Measurements from ENCODE around the gene INVS. TPM values are rescaled to one million over a fixed set of nuclear protein-coding genes. Genes with fewer than 3 reads are reported as not detected.
"Not testable (repeated sequence)": the region's sequence is repeated elsewhere in the genome, so short reads cannot be mapped to it uniquely, and the experiment has no call there.

The INVS gene
- total RNA-seq, 1 donor = 13.9 TPM

DNA sequence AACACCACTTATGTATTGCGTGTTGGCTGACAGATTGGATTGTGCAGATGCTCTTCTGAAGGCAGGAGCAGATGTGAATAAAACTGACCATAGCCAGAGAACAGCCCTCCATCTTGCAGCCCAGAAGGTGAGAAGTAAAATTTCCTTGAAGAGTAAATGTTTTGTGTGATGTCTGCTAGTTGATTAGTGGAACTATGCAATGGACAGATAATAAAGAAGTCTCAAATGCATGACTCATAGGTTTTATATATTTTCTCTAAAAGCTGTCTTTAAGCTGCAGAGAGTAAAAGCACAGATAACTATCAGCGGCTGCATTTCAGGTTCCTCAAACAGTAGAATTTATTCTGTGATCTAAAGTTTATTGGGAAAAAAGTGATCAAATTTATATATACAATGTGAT, 27.4 kb downstream of the INVS start:
- no peaks in the 10 kb centered on the region for H3K4me1 ChIP-seq (ENCODE audit: insufficient read depth, low read length)
- no peaks in the 10 kb centered on the region for H3K27me3 ChIP-seq (ENCODE audit: insufficient read depth, low read length)
- no peak overlapping the region for H3K4me3 ChIP-seq (ENCODE audit: low read length)
- no peaks in the 10 kb centered on the region for H3K9me3 ChIP-seq (ENCODE audit: low read depth, low read length)

- Histone ChIP-seq H3K27me3 (ENCODE audit: insufficient read depth, low read length) (no peaks in the 10 kb centered on the region), H3K9me3 (ENCODE audit: low read depth, low read length) (no peaks in the 10 kb centered on the region), H3K4me3 (ENCODE audit: low read length) (no peak overlapping the region), H3K4me1 (ENCODE audit: insufficient read depth, low read length) (no peaks in the 10 kb centered on the region)
Observed at GRCh38 chr9:100129772-100130171, 30.7 kb downstream of the INVS start.

GRCh38 chr9:100131216-100131615, 32.2 kb downstream of the INVS start:
- Histone ChIP-seq H3K4me3 (ENCODE audit: low read length) (no peak overlapping the region), H3K27me3 (ENCODE audit: insufficient read depth, low read length) (no peaks in the 10 kb centered on the region), H3K4me1 (ENCODE audit: insufficient read depth, low read length) (no peaks in the 10 kb centered on the region), H3K9me3 (ENCODE audit: low read depth, low read length) (no peaks in the 10 kb centered on the region)

GRCh38 chr9:100131875-100132430, 32.9 kb downstream of the INVS start:
- no peaks in the 10 kb centered on the region for H3K9me3 ChIP-seq (ENCODE audit: low read depth, low read length)
- H3K4me1 ChIP-seq (ENCODE audit: insufficient read depth, low read length) = no peaks in the 10 kb centered on the region
- H3K4me3 ChIP-seq (ENCODE audit: low read length) = no peak overlapping the region
- H3K27me3 ChIP-seq (ENCODE audit: insufficient read depth, low read length) = no peaks in the 10 kb centered on the region

DNA sequence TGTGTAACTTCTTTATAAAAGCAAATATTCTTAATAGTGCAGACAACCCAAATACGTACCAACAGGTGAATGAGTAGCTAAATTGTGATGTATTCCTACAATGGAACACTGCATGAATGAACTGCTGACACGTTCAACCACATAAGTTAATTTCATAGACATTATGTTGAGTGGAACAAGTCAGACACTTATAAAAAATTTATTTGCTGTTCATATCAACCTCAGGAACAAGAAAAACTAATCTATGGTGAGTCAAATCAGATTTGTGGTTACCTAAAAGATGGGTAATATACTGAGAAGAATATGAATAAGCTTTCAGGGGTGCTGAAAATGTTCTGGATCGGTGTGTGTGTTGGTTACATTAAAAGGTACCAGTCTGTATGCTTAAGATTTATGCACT, 35.7 kb downstream of the INVS start:
- Histone ChIP-seq H3K4me3 (ENCODE audit: low read length) (no peak overlapping the region), H3K4me1 (ENCODE audit: insufficient read depth, low read length) (no peaks in the 10 kb centered on the region), H3K27me3 (ENCODE audit: insufficient read depth, low read length) (no peaks in the 10 kb centered on the region), H3K9me3 (ENCODE audit: low read depth, low read length) (no peaks in the 10 kb centered on the region)

DNA sequence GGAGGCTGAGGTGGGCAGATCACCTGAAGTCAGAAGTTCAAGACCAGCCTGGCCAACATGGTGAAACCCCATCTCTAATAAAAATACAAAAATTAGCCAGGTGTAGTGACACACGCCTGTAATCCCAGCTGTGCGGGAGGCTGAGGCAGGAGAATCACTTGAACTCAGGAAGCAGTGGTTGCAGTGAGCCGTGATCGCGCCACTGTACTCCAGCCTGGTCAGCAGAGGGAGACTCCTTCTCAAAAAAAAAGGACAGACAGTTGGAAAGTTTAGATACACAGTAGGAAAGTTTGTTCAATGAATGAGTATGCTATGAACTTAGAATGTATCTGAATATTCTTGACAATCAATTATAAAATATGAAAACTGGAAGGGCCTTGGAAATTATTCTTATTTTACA, 37.8 kb downstream of the INVS start:
- H3K27me3 ChIP-seq (ENCODE audit: insufficient read depth, low read length); H3K4me1 ChIP-seq (ENCODE audit: insufficient read depth, low read length); H3K9me3 ChIP-seq (ENCODE audit: low read depth, low read length); H3K4me3 ChIP-seq (ENCODE audit: low read length): not testable (repeated sequence)

DNA sequence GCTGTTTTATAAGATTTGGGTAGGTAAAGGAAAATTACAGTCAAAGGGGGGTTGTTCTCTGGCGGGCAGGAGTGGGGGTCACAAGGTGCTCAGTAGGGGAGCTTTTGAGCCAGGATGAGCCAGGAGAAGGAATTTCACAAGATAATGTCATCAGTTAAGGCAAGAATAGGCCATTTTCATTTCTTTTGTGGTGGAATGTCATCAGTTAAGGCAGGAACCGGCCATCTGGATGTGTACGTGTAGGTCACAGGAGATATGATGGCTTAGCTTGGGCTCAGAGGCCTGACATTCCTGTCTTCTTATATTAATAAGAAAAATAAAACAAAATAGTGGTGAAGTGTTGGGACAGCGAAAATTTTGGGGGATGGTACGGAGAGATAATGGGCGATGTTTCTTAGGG, 41.3 kb downstream of the INVS start:
- not testable (repeated sequence) for H3K4me3 ChIP-seq (ENCODE audit: low read length); H3K27me3 ChIP-seq (ENCODE audit: insufficient read depth, low read length); H3K9me3 ChIP-seq (ENCODE audit: low read depth, low read length); H3K4me1 ChIP-seq (ENCODE audit: insufficient read depth, low read length)

- H3K9me3 ChIP-seq (ENCODE audit: low read depth, low read length); H3K4me1 ChIP-seq (ENCODE audit: insufficient read depth, low read length); H3K27me3 ChIP-seq (ENCODE audit: insufficient read depth, low read length); H3K4me3 ChIP-seq (ENCODE audit: low read length): not testable (repeated sequence)
Observed at GRCh38 chr9:100141862-100142261, 42.8 kb downstream of the INVS start.

GRCh38 chr9:100145167-100145934, 46.3 kb downstream of the INVS start:
- not testable (repeated sequence) for H3K4me1 ChIP-seq (ENCODE audit: insufficient read depth, low read length); H3K9me3 ChIP-seq (ENCODE audit: low read depth, low read length); H3K27me3 ChIP-seq (ENCODE audit: insufficient read depth, low read length); H3K4me3 ChIP-seq (ENCODE audit: low read length)

DNA sequence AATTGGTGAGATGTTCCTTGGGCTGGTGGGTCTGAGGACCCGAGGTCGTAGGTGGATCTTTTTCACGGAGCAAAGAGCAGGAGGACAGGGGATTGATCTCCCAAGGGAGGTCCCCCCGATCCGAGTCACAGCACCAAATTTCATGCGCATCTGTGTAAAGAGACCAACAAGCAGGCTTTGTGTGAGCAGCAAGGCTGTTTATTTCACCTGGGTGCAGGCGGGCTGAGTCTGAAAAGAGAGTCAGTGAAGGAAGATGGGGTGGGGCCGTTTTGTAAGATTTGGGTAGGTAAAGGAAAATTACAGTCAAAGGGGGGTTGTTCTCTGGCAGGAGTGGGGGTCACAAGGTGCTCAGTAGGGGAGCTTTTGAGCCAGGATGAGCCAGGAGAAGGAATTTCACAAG, 46.9 kb downstream of the INVS start:
- not testable (repeated sequence) for H3K4me1 ChIP-seq (ENCODE audit: insufficient read depth, low read length); H3K4me3 ChIP-seq (ENCODE audit: low read length); H3K27me3 ChIP-seq (ENCODE audit: insufficient read depth, low read length); H3K9me3 ChIP-seq (ENCODE audit: low read depth, low read length)

GRCh38 chr9:100150214-100150613, 51.2 kb downstream of the INVS start:
- Histone ChIP-seq H3K4me1 (ENCODE audit: insufficient read depth, low read length) (no peaks in the 10 kb centered on the region), H3K4me3 (ENCODE audit: low read length) (no peak overlapping the region), H3K27me3 (ENCODE audit: insufficient read depth, low read length) (no peaks in the 10 kb centered on the region), H3K9me3 (ENCODE audit: low read depth, low read length) (no peaks in the 10 kb centered on the region)

- Histone ChIP-seq H3K4me1 (ENCODE audit: insufficient read depth, low read length) (no peaks in the 10 kb centered on the region), H3K9me3 (ENCODE audit: low read depth, low read length) (no peaks in the 10 kb centered on the region), H3K4me3 (ENCODE audit: low read length) (no peak overlapping the region), H3K27me3 (ENCODE audit: insufficient read depth, low read length) (no peaks in the 10 kb centered on the region)
Observed at GRCh38 chr9:100160021-100160420, 61.0 kb downstream of the INVS start.

- H3K27me3 ChIP-seq (ENCODE audit: insufficient read depth, low read length) = no peaks in the 10 kb centered on the region
- H3K4me3 ChIP-seq (ENCODE audit: low read length) = no peak overlapping the region
- H3K9me3 ChIP-seq (ENCODE audit: low read depth, low read length) = no peaks in the 10 kb centered on the region
- H3K4me1 ChIP-seq (ENCODE audit: insufficient read depth, low read length) = peaks cover 5% of the 10 kb centered on the region
Observed at GRCh38 chr9:100167176-100167575, 68.1 kb downstream of the INVS start.

DNA sequence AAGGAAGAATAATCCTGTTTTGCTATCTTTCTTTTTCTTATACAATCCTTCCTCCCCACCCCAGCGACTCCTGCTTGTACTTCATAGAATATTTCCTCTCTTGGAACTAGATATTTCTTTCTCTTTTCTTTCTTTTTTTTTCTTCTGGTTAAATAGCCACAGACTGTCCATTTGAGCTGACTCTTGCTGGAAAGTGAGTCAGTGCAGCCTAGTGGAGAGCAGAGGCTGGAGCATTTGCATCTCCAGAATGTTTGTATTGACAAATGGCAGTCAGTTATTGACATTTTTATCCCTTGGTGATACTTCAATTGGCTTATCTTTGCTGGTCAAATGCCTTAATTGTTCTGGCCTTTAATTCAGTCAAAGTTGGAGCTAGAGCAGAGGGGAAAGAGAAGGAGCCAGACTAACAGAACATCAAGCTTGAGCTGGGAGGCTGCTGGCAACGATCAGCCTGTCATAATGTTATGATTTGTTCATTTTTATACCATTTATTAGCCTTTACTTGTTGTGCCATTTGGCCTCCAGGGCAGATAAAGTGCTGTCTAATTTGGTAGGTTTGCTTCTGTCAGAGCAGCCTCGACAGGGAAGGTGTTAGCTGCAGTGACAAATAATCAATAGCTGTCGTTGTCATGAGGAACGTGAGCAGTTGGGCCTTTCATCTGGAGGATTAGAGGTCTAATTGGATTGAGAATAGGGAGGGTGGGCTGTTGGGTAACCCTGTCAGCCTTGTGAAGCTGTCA, 69.0 kb downstream of the INVS start:
- no peak overlapping the region for H3K4me3 ChIP-seq (ENCODE audit: low read length)

DNA sequence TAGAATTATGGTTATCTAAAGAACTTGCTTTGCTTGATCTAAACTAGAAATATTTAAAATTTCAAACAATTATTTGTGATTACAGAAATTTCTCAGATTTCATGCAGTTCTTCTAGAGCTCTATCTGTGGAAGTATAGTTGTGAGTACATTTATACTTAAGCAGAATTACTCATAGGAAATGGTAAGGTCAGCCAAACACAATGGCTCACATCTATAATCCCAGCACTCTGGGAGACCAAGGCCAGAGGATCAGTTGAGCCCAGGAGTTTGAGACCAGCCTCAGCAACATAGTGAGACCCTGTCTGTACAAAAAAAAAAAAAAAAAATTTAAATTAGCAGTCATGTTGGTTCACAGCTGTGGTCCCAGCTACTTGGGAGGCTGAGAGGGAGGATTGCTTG, 71.0 kb downstream of the INVS start:
- H3K9me3 ChIP-seq (ENCODE audit: low read depth, low read length) = peaks cover 6% of the 10 kb centered on the region
- H3K27me3 ChIP-seq (ENCODE audit: insufficient read depth, low read length) = no peaks in the 10 kb centered on the region
- H3K4me1 ChIP-seq (ENCODE audit: insufficient read depth, low read length) = peaks cover 5% of the 10 kb centered on the region
- H3K4me3 ChIP-seq (ENCODE audit: low read length) = no peak overlapping the region

More for the DNA sequence above, 69.0 kb downstream of the INVS start:
- H3K27me3 ChIP-seq (ENCODE audit: insufficient read depth, low read length) = no peaks in the 10 kb centered on the region
- H3K4me1 ChIP-seq (ENCODE audit: insufficient read depth, low read length) = peaks cover 5% of the 10 kb centered on the region
- no peaks in the 10 kb centered on the region for H3K9me3 ChIP-seq (ENCODE audit: low read depth, low read length)

DNA sequence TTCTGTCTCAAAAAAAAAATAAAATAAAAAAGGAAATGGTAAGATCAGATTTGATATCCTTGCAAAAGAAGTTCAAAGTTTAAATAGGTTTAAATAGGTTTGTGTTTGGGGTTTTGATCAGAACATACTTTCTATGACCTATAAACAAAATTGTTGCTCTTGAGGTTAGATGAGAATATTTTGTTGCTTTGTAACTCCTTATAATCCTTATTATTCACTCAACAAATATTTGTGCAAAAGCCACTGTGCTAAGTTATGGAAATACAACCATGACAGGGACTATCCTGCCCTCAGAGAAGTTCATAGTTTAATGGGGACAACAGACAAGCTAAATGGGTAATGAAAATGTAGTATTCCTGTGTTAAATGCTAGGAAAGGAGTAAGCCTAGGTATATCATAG, 71.5 kb downstream of the INVS start:
- no peaks in the 10 kb centered on the region for H3K27me3 ChIP-seq (ENCODE audit: insufficient read depth, low read length)
- peaks cover 5% of the 10 kb centered on the region for H3K4me1 ChIP-seq (ENCODE audit: insufficient read depth, low read length)
- peaks cover 6% of the 10 kb centered on the region for H3K9me3 ChIP-seq (ENCODE audit: low read depth, low read length)
- H3K4me3 ChIP-seq (ENCODE audit: low read length) = no peak overlapping the region

All from mononuclear cell (primary cell).